HCT116 (cell line): ENCODE data around the gene HSD3B7.
"Not testable (repeated sequence)": the region's sequence is repeated elsewhere in the genome, so short reads cannot be mapped to it uniquely, and the experiment has no call there.

Experiments
- EGR1 ChIP-seq: IDR thresholded peaks from 2 replicates; pipeline ENCODE4 v1.6.1; 2012; ENCODE audit warnings: low read depth
- EZH2 ChIP-seq: fragments of 200-600 bp; sonication (generic); IDR thresholded peaks from 2 replicates; pipeline ENCODE4 v1.6.1; 2017; ENCODE audit warnings: antibody characterized with exemption, mixed run types
- EZH2phosphoT487 ChIP-seq: fragments of 200-600 bp; IDR thresholded peaks from 2 replicates; pipeline ENCODE4 v1.6.1; 2018; ENCODE audit warnings: antibody characterized with exemption, borderline replicate concordance
- JUND ChIP-seq: IDR thresholded peaks from 2 replicates; pipeline ENCODE4 v1.6.1; 2012
- POLR2A ChIP-seq: IDR thresholded peaks from 2 replicates; pipeline ENCODE4 v1.7.0; 2011; ENCODE audit warnings: borderline replicate concordance; ENCODE audit not compliant: insufficient read depth, insufficient read length; ENCODE audit errors: extremely low read depth
- POLR2AphosphoS5 ChIP-seq: IDR thresholded peaks from 2 replicates; pipeline ENCODE4 v1.6.1; 2011; ENCODE audit warnings: mild to moderate bottlenecking, low read depth, low read length, moderate library complexity
- RAD21 ChIP-seq: IDR thresholded peaks from 2 replicates; pipeline ENCODE4 v1.6.1; 2012; ENCODE audit warnings: low read depth, mild to moderate bottlenecking
- SIN3A ChIP-seq: IDR thresholded peaks from 2 replicates; pipeline ENCODE4 v1.6.1; 2012; ENCODE audit warnings: low read depth
- TCF7L2 ChIP-seq: IDR thresholded peaks from 2 replicates; pipeline ENCODE4 v1.7.0; 2011; ENCODE audit warnings: borderline replicate concordance, inconsistent platforms; ENCODE audit not compliant: insufficient read depth, insufficient read length; ENCODE audit errors: extremely low read depth
- TF ChIP-seq, protein P1 (sequence below), 3 experiments: fragments of 200-600 bp in 1 of 3; sonication (generic) in 1 of 3; IDR thresholded peaks in 2 of 3; conservative IDR thresholded peaks in 1 of 3; 2 replicates each; pipeline ENCODE4 v1.5.1; 2012 to 2017; ENCODE audit warnings: low read depth in 2 of 3, low read length in 2 of 3, antibody characterized with exemption in 1 of 3, borderline replicate concordance in 1 of 3, control low read depth in 1 of 3, mild to moderate bottlenecking in 1 of 3, mixed read lengths in 1 of 3, mixed run types in 1 of 3, moderate library complexity in 1 of 3; ENCODE audit not compliant: insufficient read depth in 1 of 3
- TF ChIP-seq, protein P2 (sequence below): IDR thresholded peaks from 2 replicates; pipeline ENCODE4 v1.6.1; 2012
- TF ChIP-seq, protein P3 (sequence below): IDR thresholded peaks from 2 replicates; pipeline ENCODE4 v1.6.1; 2012; ENCODE audit warnings: low read depth

DNA sequence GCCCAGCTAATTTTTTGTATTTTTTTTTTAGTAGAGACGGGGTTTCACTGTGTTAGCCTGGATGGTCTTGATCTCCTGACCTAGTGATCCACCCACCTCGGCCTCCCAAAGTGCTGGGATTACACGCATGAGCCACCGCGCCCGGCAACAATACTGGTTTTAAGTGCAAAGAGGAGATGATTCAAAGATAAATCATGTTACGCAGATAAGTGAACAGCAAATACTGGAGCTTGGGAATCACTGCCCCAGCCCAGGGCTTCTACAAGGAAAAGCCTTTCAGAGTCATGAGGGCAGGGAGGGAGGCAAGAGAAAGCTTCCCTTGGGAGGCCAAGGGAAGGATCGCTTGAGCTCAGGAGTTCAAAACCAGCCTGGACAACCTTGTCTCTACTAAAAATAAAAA, 45.4 kb upstream of the HSD3B7 start:
- TF ChIP-seq EZH2, JUND, POLR2A, EGR1, EZH2phosphoT487, RAD21, SIN3A, POLR2AphosphoS5, TCF7L2: not testable (repeated sequence)
- TF ChIP-seq, protein P1, sequence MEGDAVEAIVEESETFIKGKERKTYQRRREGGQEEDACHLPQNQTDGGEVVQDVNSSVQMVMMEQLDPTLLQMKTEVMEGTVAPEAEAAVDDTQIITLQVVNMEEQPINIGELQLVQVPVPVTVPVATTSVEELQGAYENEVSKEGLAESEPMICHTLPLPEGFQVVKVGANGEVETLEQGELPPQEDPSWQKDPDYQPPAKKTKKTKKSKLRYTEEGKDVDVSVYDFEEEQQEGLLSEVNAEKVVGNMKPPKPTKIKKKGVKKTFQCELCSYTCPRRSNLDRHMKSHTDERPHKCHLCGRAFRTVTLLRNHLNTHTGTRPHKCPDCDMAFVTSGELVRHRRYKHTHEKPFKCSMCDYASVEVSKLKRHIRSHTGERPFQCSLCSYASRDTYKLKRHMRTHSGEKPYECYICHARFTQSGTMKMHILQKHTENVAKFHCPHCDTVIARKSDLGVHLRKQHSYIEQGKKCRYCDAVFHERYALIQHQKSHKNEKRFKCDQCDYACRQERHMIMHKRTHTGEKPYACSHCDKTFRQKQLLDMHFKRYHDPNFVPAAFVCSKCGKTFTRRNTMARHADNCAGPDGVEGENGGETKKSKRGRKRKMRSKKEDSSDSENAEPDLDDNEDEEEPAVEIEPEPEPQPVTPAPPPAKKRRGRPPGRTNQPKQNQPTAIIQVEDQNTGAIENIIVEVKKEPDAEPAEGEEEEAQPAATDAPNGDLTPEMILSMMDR (IDR thresholded peaks at IDR 0.05 in 2 of 3, conservative IDR thresholded peaks at IDR 0.05 in 1 of 3; ENCODE audit: borderline replicate concordance in 1 of 3, insufficient read depth in 1 of 3, low read depth in 2 of 3, low read length in 2 of 3): not testable (repeated sequence)
- TF ChIP-seq, protein P2, sequence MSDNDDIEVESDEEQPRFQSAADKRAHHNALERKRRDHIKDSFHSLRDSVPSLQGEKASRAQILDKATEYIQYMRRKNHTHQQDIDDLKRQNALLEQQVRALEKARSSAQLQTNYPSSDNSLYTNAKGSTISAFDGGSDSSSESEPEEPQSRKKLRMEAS: not testable (repeated sequence)
- TF ChIP-seq, protein P3, sequence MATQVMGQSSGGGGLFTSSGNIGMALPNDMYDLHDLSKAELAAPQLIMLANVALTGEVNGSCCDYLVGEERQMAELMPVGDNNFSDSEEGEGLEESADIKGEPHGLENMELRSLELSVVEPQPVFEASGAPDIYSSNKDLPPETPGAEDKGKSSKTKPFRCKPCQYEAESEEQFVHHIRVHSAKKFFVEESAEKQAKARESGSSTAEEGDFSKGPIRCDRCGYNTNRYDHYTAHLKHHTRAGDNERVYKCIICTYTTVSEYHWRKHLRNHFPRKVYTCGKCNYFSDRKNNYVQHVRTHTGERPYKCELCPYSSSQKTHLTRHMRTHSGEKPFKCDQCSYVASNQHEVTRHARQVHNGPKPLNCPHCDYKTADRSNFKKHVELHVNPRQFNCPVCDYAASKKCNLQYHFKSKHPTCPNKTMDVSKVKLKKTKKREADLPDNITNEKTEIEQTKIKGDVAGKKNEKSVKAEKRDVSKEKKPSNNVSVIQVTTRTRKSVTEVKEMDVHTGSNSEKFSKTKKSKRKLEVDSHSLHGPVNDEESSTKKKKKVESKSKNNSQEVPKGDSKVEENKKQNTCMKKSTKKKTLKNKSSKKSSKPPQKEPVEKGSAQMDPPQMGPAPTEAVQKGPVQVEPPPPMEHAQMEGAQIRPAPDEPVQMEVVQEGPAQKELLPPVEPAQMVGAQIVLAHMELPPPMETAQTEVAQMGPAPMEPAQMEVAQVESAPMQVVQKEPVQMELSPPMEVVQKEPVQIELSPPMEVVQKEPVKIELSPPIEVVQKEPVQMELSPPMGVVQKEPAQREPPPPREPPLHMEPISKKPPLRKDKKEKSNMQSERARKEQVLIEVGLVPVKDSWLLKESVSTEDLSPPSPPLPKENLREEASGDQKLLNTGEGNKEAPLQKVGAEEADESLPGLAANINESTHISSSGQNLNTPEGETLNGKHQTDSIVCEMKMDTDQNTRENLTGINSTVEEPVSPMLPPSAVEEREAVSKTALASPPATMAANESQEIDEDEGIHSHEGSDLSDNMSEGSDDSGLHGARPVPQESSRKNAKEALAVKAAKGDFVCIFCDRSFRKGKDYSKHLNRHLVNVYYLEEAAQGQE: not testable (repeated sequence)
